PC-3 (cell line): ENCODE results near the gene TMEM156. TPM values are rescaled to one million over a fixed set of nuclear protein-coding genes. Genes with fewer than 3 reads are reported as not detected.

ENCODE experiments used
- ATAC-seq: fragments of 200-7000 bp; cut with Tn5 transposase; 2 replicates; pipeline ENCODE4 v1.9.1; 2020; ENCODE audit warnings: mild to moderate bottlenecking, moderate library complexity
- BruUV-seq: library from RNA; stranded (reverse); fragments of 400-500 nt; replicated peaks from 2 replicates; lab custom pipeline; 2021; lab: Mats Ljungman, UMichigan
- CTCF ChIA-PET: fragments of 300-600 bp; sonication (Branson Sonifier 250); formaldehyde crosslinking; loops from one replicate; lab custom pipeline; 2022; ENCODE audit warnings: antibody characterized with exemption; lab: Charles Lee
- POLR2A ChIA-PET: fragments of 300-600 bp; sonication (Branson Sonifier 250); formaldehyde crosslinking; loops from one replicate; lab custom pipeline; 2022; ENCODE audit warnings: antibody characterized with exemption; ENCODE audit not compliant: unreplicated experiment; lab: Charles Lee
- DNase-seq: peaks from one replicate; pipeline ENCODE4 v3.0.0-alpha.2; 2015
- H2AFZ ChIP-seq: fragments of 300-600 bp; sonication (generic); 2 replicates; pipeline ENCODE4 v1.6.0; 2016; ENCODE audit warnings: antibody characterized with exemption, low read length
- H3F3A ChIP-seq: fragments of 300-600 bp; sonication (generic); one replicate; pipeline ENCODE4 v1.6.0; 2017; ENCODE audit warnings: antibody characterized with exemption, low read length, control low read depth, mild to moderate bottlenecking; ENCODE audit not compliant: unreplicated experiment
- H3K27ac ChIP-seq: fragments of 300-600 bp; sonication (generic); 2 replicates; pipeline ENCODE4 v1.5.1; 2016; ENCODE audit warnings: mild to moderate bottlenecking, low read length
- H3K27me3 ChIP-seq: fragments of 300-600 bp; sonication (generic); 2 replicates; pipeline ENCODE4 v1.6.1; 2016; ENCODE audit warnings: low read length, mixed read lengths
- H3K36me3 ChIP-seq: fragments of 300-600 bp; sonication (generic); 2 replicates; pipeline ENCODE4 v1.6.1; 2016; ENCODE audit warnings: low read depth, mixed run types, low read length, mixed read lengths
- H3K4me1 ChIP-seq: fragments of 300-600 bp; sonication (generic); 2 replicates; pipeline ENCODE4 v1.5.1; 2016; ENCODE audit warnings: low read length; ENCODE audit not compliant: insufficient read depth
- H3K4me2 ChIP-seq: fragments of 300-600 bp; sonication (generic); 2 replicates; pipeline ENCODE4 v1.6.0; 2016; ENCODE audit warnings: low read length
- H3K4me3 ChIP-seq: fragments of 300-600 bp; sonication (generic); 2 replicates; pipeline ENCODE4 v1.5.1; 2016; ENCODE audit warnings: mild to moderate bottlenecking, low read length, mixed read lengths
- H3K79me2 ChIP-seq: fragments of 300-600 bp; sonication (generic); 2 replicates; pipeline ENCODE4 v1.6.1; 2017; ENCODE audit warnings: low read length, mixed read lengths
- H3K9ac ChIP-seq: fragments of 300-600 bp; sonication (generic); 2 replicates; pipeline ENCODE4 v1.6.0; 2016; ENCODE audit warnings: mild to moderate bottlenecking, low read length
- H3K9me2 ChIP-seq: fragments of 300-600 bp; sonication (generic); replicated peaks from 2 replicates; pipeline ENCODE4 v1.6.1; 2016; ENCODE audit warnings: mixed run types, low read length, mixed read lengths
- H3K9me3 ChIP-seq: fragments of 300-600 bp; sonication (generic); 2 replicates; pipeline ENCODE4 v1.6.1; 2016; ENCODE audit warnings: low read length, mixed read lengths
- H4K20me1 ChIP-seq: fragments of 300-600 bp; sonication (generic); 2 replicates; pipeline ENCODE4 v1.6.1; 2016; ENCODE audit warnings: low read length, mixed read lengths
- CTCF ChIP-seq: fragments of 300-600 bp; sonication (generic); conservative IDR thresholded peaks from 2 replicates; pipeline ENCODE4 v1.5.1; 2017; ENCODE audit warnings: antibody characterized with exemption, low read depth, mild to moderate bottlenecking, low read length
- EZH2 ChIP-seq: fragments of 300-600 bp; sonication (generic); IDR thresholded peaks from one replicate; pipeline ENCODE4 v1.6.1; 2017; ENCODE audit warnings: antibody characterized with exemption, mild to moderate bottlenecking, low read length; ENCODE audit not compliant: unreplicated experiment
- EZH2phosphoT487 ChIP-seq: fragments of 300-600 bp; sonication (generic); IDR thresholded peaks from 2 replicates; pipeline ENCODE4 v1.6.1; 2018; ENCODE audit warnings: mild to moderate bottlenecking, antibody characterized with exemption, low read length, borderline replicate concordance
- intact Hi-C: fragments of 100-400 bp; cut with micrococcal nuclease; formaldehyde crosslinking; loops from 2 replicates; pipeline ENCODE4 v1.9.0; 2023
- total RNA-seq: library from RNA; depleted of rRNA; stranded (reverse); fragments of >200 nt; gene quantifications from 2 replicates; pipeline ENCODE4 v1.2.3, GENCODE V29; 2014

The TMEM156 gene
- total RNA-seq, 1 experiment from 2014 or later = 41.5 TPM

- intact Hi-C loops = no loop called here
- TF ChIP-seq CTCF = no peak
- TF ChIP-seq EZH2phosphoT487 = no peak
- TF ChIP-seq EZH2 = no peak
- no peaks in the 10 kb centered on the region for H3K9me2 ChIP-seq
- no peak for DNase-seq
- BruUV-seq = no TSS peak
- no peaks in the 10 kb centered on the region for H3K79me2 ChIP-seq
- H2AFZ ChIP-seq = no peak overlapping the region
- no peak overlapping the region for H3K4me2 ChIP-seq
- peaks cover 13% of the 10 kb centered on the region for H3K36me3 ChIP-seq
- no peaks in the 10 kb centered on the region for H3K9me3 ChIP-seq
- H3K4me3 ChIP-seq = no peak overlapping the region
- no peaks in the 10 kb centered on the region for H3K27me3 ChIP-seq
- no peak for ATAC-seq
- no peaks in the 10 kb centered on the region for H3K4me1 ChIP-seq
- no peaks in the 10 kb centered on the region for H3F3A ChIP-seq
- ChIA-PET CTCF (no interaction called here), POLR2A (no interaction called here)
- H3K27ac ChIP-seq = no peak overlapping the region
- no peak overlapping the region for H3K9ac ChIP-seq
- no peaks in the 10 kb centered on the region for H4K20me1 ChIP-seq
These were observed 48.9 kb downstream of the TMEM156 start for GRCh38 chr4:38983291-38983690.

- Histone ChIP-seq H3K9ac (no peak overlapping the region), H3K4me1 (no peaks in the 10 kb centered on the region), H3K36me3 (peaks cover 13% of the 10 kb centered on the region), H2AFZ (no peak overlapping the region), H3K4me3 (no peak overlapping the region), H3K27ac (no peak overlapping the region), H3K27me3 (no peaks in the 10 kb centered on the region), H3K9me3 (no peaks in the 10 kb centered on the region), H3K9me2 (no peaks in the 10 kb centered on the region), H3F3A (no peaks in the 10 kb centered on the region), H3K79me2 (no peaks in the 10 kb centered on the region), H3K4me2 (no peak overlapping the region), H4K20me1 (no peaks in the 10 kb centered on the region)
- no peak for DNase-seq
- POLR2A ChIA-PET = no interaction called here
- no TSS peak for BruUV-seq
- no peak for ATAC-seq
- intact Hi-C loops = no loop called here
- no peak for TF ChIP-seq EZH2phosphoT487
- TF ChIP-seq EZH2 = no peak
- CTCF ChIA-PET = no interaction called here
These were observed 49.7 kb downstream of the TMEM156 start for GRCh38 chr4:38982361-38983095.

GRCh38 chr4:38980903-38981676, 51.1 kb downstream of the TMEM156 start:
- intact Hi-C loops = no loop called here
- no peak overlapping the region for H3K9ac ChIP-seq
- no peak overlapping the region for H3K4me3 ChIP-seq
- H3K79me2 ChIP-seq = no peaks in the 10 kb centered on the region
- ChIA-PET POLR2A (no interaction called here), CTCF (no interaction called here)
- BruUV-seq = no TSS peak
- H2AFZ ChIP-seq = no peak overlapping the region
- no peaks in the 10 kb centered on the region for H3F3A ChIP-seq
- H3K27me3 ChIP-seq = no peaks in the 10 kb centered on the region
- peaks cover 13% of the 10 kb centered on the region; the same call in 1 of the 2 replicates for H3K36me3 ChIP-seq
- H3K9me3 ChIP-seq = no peaks in the 10 kb centered on the region
- TF ChIP-seq CTCF (no peak), EZH2phosphoT487 (no peak), EZH2 (no peak)
- ATAC-seq = no peak
- H3K4me1 ChIP-seq = no peaks in the 10 kb centered on the region
- no peak for DNase-seq
- H3K4me2 ChIP-seq = no peak overlapping the region
- no peaks in the 10 kb centered on the region for H3K9me2 ChIP-seq
- no peaks in the 10 kb centered on the region for H4K20me1 ChIP-seq
- H3K27ac ChIP-seq = no peak overlapping the region
